HG03378 (cell line): ENCODE measurements around the gene TRPC4AP.
"Not testable (repeated sequence)": the region's sequence is repeated elsewhere in the genome, so short reads cannot be mapped to it uniquely, and the experiment has no call there.

ENCODE experiments used
- ATAC-seq: cut with Tn5 transposase; IDR thresholded peaks from one replicate; pipeline ENCODE4 v1.9.1; 2021; ENCODE audit warnings: mild to moderate bottlenecking, moderate library complexity; ENCODE audit not compliant: unreplicated experiment

Gene TRPC4AP

GRCh38 chr20:35059612-35060011 lies 33.0 kb downstream of the TRPC4AP start:
- no peak for ATAC-seq

- ATAC-seq = no peak
These were observed 33.5 kb downstream of the TRPC4AP start for GRCh38 chr20:35059110-35059509.

GRCh38 chr20:35055445-35056276 lies 36.9 kb downstream of the TRPC4AP start:
- no peak for ATAC-seq

- no peak for ATAC-seq
These were observed 37.8 kb downstream of the TRPC4AP start for GRCh38 chr20:35054814-35055213.

- ATAC-seq = not testable (repeated sequence)
These were observed 40.0 kb downstream of the TRPC4AP start for GRCh38 chr20:35052616-35053015.

- ATAC-seq = no peak
These were observed 42.7 kb downstream of the TRPC4AP start for GRCh38 chr20:35049776-35050352.

GRCh38 chr20:35048739-35049138 lies 43.9 kb downstream of the TRPC4AP start:
- ATAC-seq = no peak

- no peak for ATAC-seq
These were observed 50.3 kb downstream of the TRPC4AP start for GRCh38 chr20:35042268-35042667.

- no peak for ATAC-seq
These were observed 52.0 kb downstream of the TRPC4AP start for GRCh38 chr20:35040646-35041045.

- ATAC-seq = no peak
These were observed 52.6 kb downstream of the TRPC4AP start for GRCh38 chr20:35039846-35040489.

- no peak for ATAC-seq
These were observed 53.5 kb downstream of the TRPC4AP start for GRCh38 chr20:35039146-35039545.

GRCh38 chr20:35034145-35034544 lies 58.5 kb downstream of the TRPC4AP start:
- ATAC-seq = no peak

GRCh38 chr20:35030136-35030535 lies 62.5 kb downstream of the TRPC4AP start:
- no peak for ATAC-seq

- no peak for ATAC-seq
These were observed 65.3 kb downstream of the TRPC4AP start for GRCh38 chr20:35027301-35027700.

GRCh38 chr20:35025116-35025515 lies 67.5 kb downstream of the TRPC4AP start:
- no peak for ATAC-seq

- ATAC-seq = no peak
These were observed 69.0 kb downstream of the TRPC4AP start for GRCh38 chr20:35023624-35024023.

- ATAC-seq = no peak
These were observed 70.8 kb downstream of the TRPC4AP start for GRCh38 chr20:35021831-35022230.

GRCh38 chr20:35021063-35021462 lies 71.5 kb downstream of the TRPC4AP start:
- no peak for ATAC-seq

GRCh38 chr20:35020108-35020928 lies 72.3 kb downstream of the TRPC4AP start:
- ATAC-seq = no peak

- no peak for ATAC-seq
These were observed 73.8 kb downstream of the TRPC4AP start for GRCh38 chr20:35018590-35019371.
